GM12878 (cell line): ENCODE data around the gene CREB3. TPM values are rescaled to one million over a fixed set of nuclear protein-coding genes. Genes with fewer than 3 reads are reported as not detected.

Experiments
- ATAC-seq: fragments of 200-7000 bp; cut with Tn5 transposase; 3 replicates; pipeline ENCODE4 v1.9.1; 2020; ENCODE audit warnings: mild to moderate bottlenecking, moderate library complexity
- BruUV-seq: library from RNA; stranded (reverse); fragments of 400-500 nt; replicated peaks from 2 replicates; lab custom pipeline; 2021; lab: Mats Ljungman, UMichigan
- CTCF ChIA-PET: fragments of 300-600 bp; sonication (Branson Sonifier 250); formaldehyde crosslinking; extraction: SDS; loops from one replicate; lab custom pipeline; 2021; ENCODE audit warnings: inconsistent platforms; lab: Yijun Ruan, JAX
- POLR2A ChIA-PET: fragments of 350-600 bp; formaldehyde crosslinking; extraction: SDS; loops from one replicate; lab custom pipeline; 2021; ENCODE audit warnings: inconsistent platforms; lab: Charles Lee
- RAD21 ChIA-PET: fragments of 300-600 bp; sonication (Branson Sonifier 250); formaldehyde crosslinking; loops from one replicate; lab custom pipeline; 2023; ENCODE audit warnings: antibody characterized with exemption; ENCODE audit not compliant: unreplicated experiment; lab: Charles Lee
- SMC1A ChIA-PET: fragments of 300-600 bp; sonication (Branson Sonifier 250); formaldehyde crosslinking; loops from one replicate; lab custom pipeline; 2023; ENCODE audit not compliant: unreplicated experiment, uncharacterized antibody; lab: Charles Lee
- DNase-seq: peaks from one replicate; pipeline ENCODE4 v3.0.0-alpha.2; 2011; ENCODE audit warnings: low read depth, low spot score
- FAIRE-seq: peaks from 3 replicates; lab custom pipeline; 2011; peaks lifted over from hg19 to GRCh38; lab: Jason Lieb, UNC
- H2AFZ ChIP-seq: 2 replicates; pipeline ENCODE4 v1.6.0; 2011; ENCODE audit warnings: low read depth, low read length, control low read depth; ENCODE audit not compliant: control insufficient read depth
- H3K27ac ChIP-seq: 2 replicates; pipeline ENCODE4 v1.5.1; 2011; ENCODE audit warnings: control low read depth; ENCODE audit not compliant: control insufficient read depth, insufficient read depth
- H3K27me3 ChIP-seq, 2 experiments: replicated peaks in 1 of 2; 2 replicates each; pipeline versions ENCODE4 v1.6.0 to v1.6.1; 2011; ENCODE audit warnings: low read length in 1 of 2; ENCODE audit not compliant: control insufficient read depth in 2 of 2, insufficient read depth in 2 of 2
- H3K36me3 ChIP-seq, 2 experiments: 2 replicates each; pipeline ENCODE4 v1.5.1; 2011; ENCODE audit warnings: low read length in 1 of 2; ENCODE audit not compliant: control insufficient read depth in 2 of 2, insufficient read depth in 2 of 2
- H3K4me1 ChIP-seq: 2 replicates; pipeline ENCODE4 v1.6.1; 2011; ENCODE audit warnings: mild to moderate bottlenecking, low read length, moderate library complexity, mixed read lengths; ENCODE audit not compliant: control insufficient read depth, insufficient read depth
- H3K4me2 ChIP-seq: 2 replicates; pipeline ENCODE4 v1.6.0; 2011; ENCODE audit warnings: control low read depth; ENCODE audit not compliant: control insufficient read depth, insufficient read depth
- H3K4me3 ChIP-seq: fragments of 200-600 bp; sonication (generic); 2 replicates; pipeline ENCODE4 v1.5.1; 2016
- H3K79me2 ChIP-seq: 2 replicates; pipeline ENCODE4 v1.6.0; 2011; ENCODE audit warnings: low read length; ENCODE audit not compliant: control insufficient read depth, insufficient read depth
- H3K9ac ChIP-seq: 2 replicates; pipeline ENCODE4 v1.8.0; 2011; ENCODE audit warnings: low read length, control low read depth, mixed read lengths; ENCODE audit not compliant: control insufficient read depth, insufficient read depth
- H3K9me3 ChIP-seq: replicated peaks from 3 replicates; pipeline ENCODE4 v1.5.1; 2011; ENCODE audit warnings: mild to moderate bottlenecking, low read length; ENCODE audit not compliant: control insufficient read depth, insufficient read depth
- H4K20me1 ChIP-seq: 2 replicates; pipeline ENCODE4 v1.6.0; 2011; ENCODE audit not compliant: control insufficient read depth, insufficient read depth
- NFXL1 ChIP-seq: fragments of 450-650 bp; IDR thresholded peaks from 2 replicates; pipeline ENCODE4 v1.6.1; 2017; ENCODE audit warnings: antibody characterized with exemption, mild to moderate bottlenecking, borderline replicate concordance
- RUNX3 ChIP-seq: IDR thresholded peaks from 2 replicates; pipeline ENCODE4 v1.6.1; 2012; ENCODE audit warnings: low read length, inconsistent platforms
- SP1 ChIP-seq: IDR thresholded peaks from one replicate; pipeline ENCODE4 v1.6.1; 2011; ENCODE audit warnings: low read depth, low read length
- SREBF1 ChIP-seq: IDR thresholded peaks from 2 replicates; pipeline ENCODE4 v1.6.1; 2012; ENCODE audit warnings: mild to moderate bottlenecking, low read length
- WGBS: methylation state at CpG from one replicate; pipeline ENCODE4 v1.1.6; 2016; ENCODE audit warnings: low lambda C conversion rate; ENCODE audit not compliant: insufficient replicate concordance, insufficient coverage; ENCODE audit errors: missing lambda C conversion rate; 5-methylcytosine and 5-hydroxymethylcytosine counted together
- in situ Hi-C: fragments of 300-500 bp; cut with MboI; formaldehyde crosslinking; loops from 9 replicates; pipeline ENCODE4 v1.14.3; 2018; ENCODE audit warnings: mixed read lengths
- intact Hi-C: fragments of 100-400 bp; cut with micrococcal nuclease; formaldehyde crosslinking; loops from one replicate; pipeline ENCODE4 v1.14.2; 2022; ENCODE audit not compliant: unreplicated experiment
- polyA plus RNA-seq, 11 experiments: library from polyadenylated mRNA; depleted of rRNA in 4 of 11; unstranded in 6 of 11; stranded (reverse) in 5 of 11; fragments of >200 nt; fragmentation: Nextera tagmentation in 4 of 11; fragmentation: Illumina TruSeq in 1 of 11; extraction: Ambion mirVana in 4 of 11; extraction: Trizol in 1 of 11; gene quantifications; 1 replicate in 1 of 11; 2 replicates in 10 of 11; pipeline versions ENCODE4 v1.2.1 to v1.2.3, GENCODE V29; 2011 to 2016; ENCODE audit warnings: inconsistent platforms in 2 of 11, missing spikeins in 2 of 11, low read depth in 1 of 11
- total RNA-seq, 4 experiments: library from RNA; depleted of rRNA in 3 of 4; stranded (reverse); fragments of >200 nt in 3 of 4; fragmentation: Illumina TruSeq in 1 of 4; extraction: Trizol in 1 of 4; gene quantifications; 2 replicates each; pipeline versions ENCODE4 v1.2.1 to v1.2.3, GENCODE V29; 2013 to 2021

CREB3 gene
- total and polyA plus RNA-seq, 10 of the 15 experiments (the other 5 are each of a cell fraction or from before 2014, with no cell fraction given): 9.8 to 38.9 (median 19.8) TPM

DNA sequence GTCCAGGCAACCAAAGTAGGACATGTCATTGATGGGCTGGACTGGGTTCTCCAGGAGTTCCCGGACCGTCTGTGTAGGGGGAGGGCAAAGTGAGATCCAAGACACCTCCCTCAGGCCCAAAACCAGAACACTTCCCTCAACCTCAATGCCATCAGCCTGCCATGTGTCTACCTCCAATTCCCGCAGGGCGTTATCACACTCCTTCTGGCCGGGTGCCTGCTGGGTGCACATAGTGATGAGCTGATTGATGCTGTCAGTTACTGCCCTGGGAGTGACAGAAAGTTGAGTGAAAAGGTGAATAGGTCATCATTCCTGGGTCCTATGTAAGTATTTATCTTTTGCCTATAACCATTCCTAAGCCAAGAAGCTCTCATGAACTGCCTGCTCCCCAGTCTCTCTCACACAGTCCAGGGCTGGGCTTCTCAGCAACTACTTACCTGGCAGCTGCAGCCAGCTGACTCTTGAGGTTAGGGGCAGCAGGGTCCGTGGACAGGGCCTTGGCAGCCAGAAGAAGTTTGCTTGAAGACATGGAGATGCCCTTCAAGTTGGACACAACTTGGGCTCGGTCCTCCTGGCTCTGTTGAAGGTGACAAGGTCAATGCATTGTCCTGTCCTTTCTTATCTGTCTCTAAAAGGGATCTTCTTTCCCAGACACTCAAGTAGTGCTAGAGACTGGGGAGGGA, 21.5 kb upstream of the CREB3 start:
- RAD21 ChIA-PET: no interaction called here
- 96% methylated on average over 7 of the region's 7 CpGs for WGBS
- no peak for ATAC-seq
- in situ Hi-C loops (no loop called here), intact Hi-C loops (no loop called here)
- H3K4me1 ChIP-seq: peaks cover 14% of the 10 kb centered on the region
- BruUV-seq: TSS peak; percentile 46
- H3K27ac ChIP-seq: no peak overlapping the region
- no peak overlapping the region for H3K4me2 ChIP-seq
- peaks cover 45 to 49% of the 10 kb centered on the region in 2 experiments for H3K36me3 ChIP-seq
- no peak overlapping the region for H3K9ac ChIP-seq
- SMC1A ChIA-PET: interaction anchor here (0.6 to 2.7 kb wide), 2 partner anchors 17 to 85 kb away, joined by 3 to 10 read pairs; no protein-coding TSS in a partner anchor
- no peak overlapping the region for H3K4me3 ChIP-seq
- TF ChIP-seq NFXL1 (no peak), SP1 (no peak)
- H3K79me2 ChIP-seq: no peaks in the 10 kb centered on the region
- no peak for FAIRE-seq
- H2AFZ ChIP-seq: no peak overlapping the region
- no peaks in the 10 kb centered on the region for H3K9me3 ChIP-seq
- no peak for DNase-seq
- CTCF ChIA-PET: interaction anchor here (0.6 to 5.8 kb wide), 5 partner anchors 15 to 50 kb away, joined by 3 to 39 read pairs (median 4); no protein-coding TSS in a partner anchor
- no peaks in the 10 kb centered on the region for H3K27me3 ChIP-seq
- POLR2A ChIA-PET: interaction anchor here (3.5 kb wide), 1 partner anchor 17 kb away, joined by 14 read pairs; no protein-coding TSS in a partner anchor
- no peaks in the 10 kb centered on the region for H4K20me1 ChIP-seq

DNA sequence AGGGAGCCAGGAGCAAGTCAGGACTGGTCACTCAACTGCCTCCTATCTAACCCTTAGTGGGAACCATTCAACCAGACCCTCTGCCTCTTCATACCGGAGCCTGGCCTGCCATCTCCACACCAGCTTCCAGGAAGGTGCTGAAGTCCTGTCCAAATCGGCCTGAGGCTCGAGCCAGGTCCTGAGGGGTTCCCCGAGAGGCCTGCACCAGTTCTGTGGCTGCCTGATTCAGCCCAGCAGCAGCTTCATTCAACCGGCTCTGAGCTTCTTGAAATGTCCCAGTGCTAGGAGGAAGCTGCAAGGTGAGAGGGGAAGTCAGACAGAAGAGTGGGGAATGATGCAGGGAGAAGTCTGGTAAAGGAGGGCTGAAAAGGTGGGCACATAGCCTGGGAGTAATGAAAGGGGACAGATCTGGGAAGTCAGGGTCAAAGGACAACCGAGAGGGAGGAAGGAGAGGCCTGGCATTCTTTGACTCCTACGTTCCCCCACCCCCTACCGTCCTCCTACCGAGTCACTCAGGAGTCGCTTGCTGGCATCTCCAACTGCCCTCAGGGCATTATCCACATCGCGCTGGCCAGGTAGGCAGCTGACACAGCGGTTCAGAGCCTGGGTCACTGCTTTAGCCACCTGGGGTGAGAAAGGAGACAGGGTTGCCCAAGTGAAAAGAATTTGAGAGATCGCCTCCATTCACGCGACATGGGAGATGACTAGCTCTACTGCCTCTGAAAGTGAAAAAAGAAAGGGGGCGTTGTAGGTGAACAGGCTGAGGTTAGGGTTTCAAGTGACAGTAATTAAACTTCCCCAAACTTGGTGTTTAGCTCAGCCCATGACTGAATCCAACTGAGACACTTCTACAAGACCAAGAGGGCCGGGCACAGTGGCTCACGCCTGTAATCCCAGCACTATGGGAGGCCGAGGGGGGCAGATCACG, 20.7 kb upstream of the CREB3 start:
- no peak overlapping the region for H3K9ac ChIP-seq
- peaks cover 14% of the 10 kb centered on the region for H3K4me1 ChIP-seq
- H3K27me3 ChIP-seq: no peaks in the 10 kb centered on the region
- no peaks in the 10 kb centered on the region for H3K9me3 ChIP-seq
- DNase-seq: no peak
- no peak overlapping the region for H3K4me3 ChIP-seq
- peak; percentile 70 for ATAC-seq
- in situ Hi-C loops: no loop called here
- RAD21 ChIA-PET: interaction anchor here (0.6 to 1.4 kb wide), 3 partner anchors 16 to 67 kb away, joined by 3 to 4 read pairs (median 3); no protein-coding TSS in a partner anchor
- peak; percentile 61 for FAIRE-seq
- BruUV-seq: no TSS peak
- H3K4me2 ChIP-seq: no peak overlapping the region
- peaks cover 47 to 48% of the 10 kb centered on the region in 2 experiments for H3K36me3 ChIP-seq
- CTCF ChIA-PET: interaction anchor here (0.6 to 5.8 kb wide), 11 partner anchors 11 to 76 kb away, joined by 3 to 39 read pairs (median 4); partner anchors contain the start of genes CREB3 and TLN1
- WGBS: 73% methylated on average over 21 of the region's 21 CpGs
- SMC1A ChIA-PET: interaction anchor here (0.6 to 2.7 kb wide), 3 partner anchors 16 to 85 kb away, joined by 3 to 10 read pairs (median 7); no protein-coding TSS in a partner anchor
- no peaks in the 10 kb centered on the region for H3K79me2 ChIP-seq
- no peak overlapping the region for H3K27ac ChIP-seq
- intact Hi-C loops: no loop called here
- peak; percentile 31; the same call in 1 of the 2 replicates for TF ChIP-seq RUNX3
- TF ChIP-seq SREBF1: no peak
- H4K20me1 ChIP-seq: no peaks in the 10 kb centered on the region
- no peak overlapping the region for H2AFZ ChIP-seq
- POLR2A ChIA-PET: interaction anchor here (0.6 to 3.5 kb wide), 3 partner anchors 16 to 50 kb away, joined by 3 to 14 read pairs (median 4); no protein-coding TSS in a partner anchor
